Measurements from ENCODE around the gene ST3GAL4.
"Not testable (repeated sequence)": the region's sequence is repeated elsewhere in the genome, so short reads cannot be mapped to it uniquely, and the experiment has no call there.

The ST3GAL4 gene

DNA sequence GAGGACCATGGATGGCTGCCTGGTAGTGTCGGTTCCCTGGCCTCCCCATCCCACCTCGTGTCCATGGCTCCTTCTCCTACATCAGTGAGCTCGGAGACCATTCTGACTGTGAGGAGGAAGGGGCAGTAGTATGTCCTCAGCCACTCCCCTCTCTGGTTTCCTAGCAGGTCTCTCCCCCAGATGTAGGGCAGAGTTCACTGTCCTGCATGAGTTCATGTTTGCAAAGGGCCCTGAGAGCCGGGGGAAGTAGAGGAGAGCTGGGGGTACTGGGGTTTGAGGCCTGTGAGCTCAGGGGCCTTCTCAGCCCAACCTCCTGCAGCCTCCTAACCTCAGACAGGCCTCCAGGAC, 18.4 kb upstream of the ST3GAL4 start:
- H3K27ac Mint-ChIP-seq: no peak overlapping the region
- H3K9me3 Mint-ChIP-seq: no peaks in the 10 kb centered on the region
- no peak overlapping the region for H3K4me3 Mint-ChIP-seq
- no peak for ATAC-seq
- peaks cover 19% of the 10 kb centered on the region for H3K4me1 Mint-ChIP-seq
- DNase-seq: no peak
- no peaks in the 10 kb centered on the region for H3K27me3 Mint-ChIP-seq
- peaks cover 14% of the 10 kb centered on the region for H3K36me3 Mint-ChIP-seq (ENCODE audit: low read depth)

DNA sequence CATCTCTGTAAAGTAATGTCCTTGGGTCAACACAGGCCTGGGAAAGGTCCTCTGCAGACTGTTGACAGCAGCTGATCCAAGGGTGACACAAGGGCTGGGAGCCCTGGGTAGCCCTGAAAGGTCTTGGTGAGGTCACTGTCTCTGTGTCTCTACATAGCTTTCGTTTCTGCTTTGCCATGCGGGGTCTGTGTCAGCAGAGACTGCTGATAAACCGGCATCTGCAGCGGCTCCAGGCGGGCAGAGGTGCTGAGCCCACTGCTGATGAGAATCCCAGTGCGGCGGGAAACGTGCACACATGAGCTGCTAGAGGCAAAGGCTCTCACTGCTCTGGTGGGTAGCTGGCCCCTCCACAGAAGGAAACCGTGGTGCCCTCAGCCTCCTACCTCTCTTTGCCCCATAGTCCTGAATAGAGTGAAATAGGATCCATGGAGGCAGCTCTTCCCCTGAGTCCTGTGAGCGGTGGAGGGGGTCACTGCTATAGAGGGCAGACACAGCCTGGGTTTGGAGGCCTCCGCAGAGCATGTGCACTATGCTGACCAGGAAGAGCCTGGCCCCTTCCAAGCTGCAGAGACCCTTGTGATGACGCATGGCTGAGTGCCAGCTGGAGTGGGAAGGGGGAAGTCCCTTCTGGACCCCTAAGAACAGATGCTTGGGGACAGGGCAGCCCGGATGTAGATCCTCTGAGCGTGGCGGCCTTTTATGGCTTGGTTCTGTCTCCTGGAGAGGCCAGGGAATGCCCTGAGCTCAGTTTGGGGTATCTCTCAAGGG, 17.8 kb upstream of the ST3GAL4 start:
- H3K4me3 Mint-ChIP-seq: no peak overlapping the region
- peaks cover 19% of the 10 kb centered on the region for H3K4me1 Mint-ChIP-seq
- no peaks in the 10 kb centered on the region for H3K9me3 Mint-ChIP-seq
- peaks cover 13% of the 10 kb centered on the region for H3K36me3 Mint-ChIP-seq (ENCODE audit: low read depth)
- no peak for DNase-seq
- ATAC-seq: no peak
- no peaks in the 10 kb centered on the region for H3K27me3 Mint-ChIP-seq
- no peak overlapping the region for H3K27ac Mint-ChIP-seq

DNA sequence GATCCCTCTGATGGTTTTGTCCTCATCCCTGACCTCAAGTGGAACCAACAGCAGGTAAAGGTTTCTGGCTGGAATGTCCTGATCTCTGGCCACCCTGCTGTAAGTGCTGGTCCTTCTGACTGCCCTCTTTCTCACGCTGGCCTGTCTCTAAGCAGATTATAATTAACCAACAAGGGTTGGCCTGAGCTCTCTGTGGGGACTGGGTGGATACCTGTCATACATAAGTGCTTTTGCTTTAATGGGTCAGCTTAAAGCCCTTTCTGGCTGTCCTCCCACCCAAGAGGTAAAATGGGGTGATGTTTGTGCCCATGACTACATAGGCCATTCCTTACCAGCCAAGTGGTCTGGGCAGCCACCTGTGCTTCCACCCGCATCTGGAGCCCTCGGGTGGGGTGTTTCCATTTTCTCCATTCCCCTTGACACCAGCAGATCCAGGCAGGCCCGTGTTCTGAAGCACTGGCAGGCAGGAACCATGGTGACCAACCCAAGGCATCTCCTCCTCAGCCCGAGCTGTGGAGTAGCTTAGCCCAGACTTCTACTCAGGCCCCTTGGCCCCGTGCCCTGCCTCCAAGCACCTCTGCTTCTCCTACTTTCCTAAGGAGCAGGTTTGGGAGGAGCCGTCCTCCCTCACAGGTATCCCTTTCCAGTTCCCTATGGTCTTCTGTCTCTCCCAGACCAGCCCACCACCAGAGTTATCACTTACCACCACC, 17.0 kb upstream of the ST3GAL4 start:
- H3K36me3 Mint-ChIP-seq (ENCODE audit: low read depth): peaks cover 14% of the 10 kb centered on the region

DNA sequence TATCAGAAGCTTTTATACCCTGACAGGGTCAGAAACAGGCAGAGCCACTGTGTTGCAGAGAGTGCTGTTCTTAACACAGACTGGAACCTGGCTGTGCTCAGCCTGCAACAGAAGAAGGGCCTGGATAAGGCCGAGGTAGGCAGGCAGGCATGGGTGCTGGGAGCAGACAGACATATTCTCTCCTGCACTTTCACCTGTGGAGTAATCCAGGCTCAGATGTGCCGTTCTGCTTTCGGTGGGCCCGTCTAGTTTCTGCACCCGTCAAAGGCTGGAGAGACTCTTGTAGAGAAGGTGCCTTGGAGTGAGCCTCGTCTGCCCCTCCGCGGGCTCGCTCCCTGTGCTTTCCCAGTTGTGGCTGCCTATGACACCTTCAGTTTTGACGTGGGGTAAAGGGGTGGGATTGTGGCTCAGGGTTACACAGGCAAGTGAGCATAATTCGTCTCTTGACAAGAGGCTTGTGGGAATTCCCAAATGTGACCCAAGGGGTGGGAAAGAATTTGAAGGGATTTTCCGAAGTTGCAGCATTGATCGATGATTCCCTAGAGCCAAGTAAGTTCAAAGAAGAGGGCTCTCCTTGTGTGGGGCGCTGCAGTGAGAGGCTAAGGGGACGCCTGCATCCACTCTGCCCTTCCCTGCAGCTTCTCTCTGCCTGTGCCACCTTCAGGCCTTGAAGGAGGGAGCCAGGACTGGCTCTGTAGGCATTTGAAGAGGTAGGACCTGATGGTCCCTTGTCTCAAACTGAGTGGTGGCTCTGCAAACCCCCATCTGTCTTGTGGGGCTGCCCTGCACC, 16.2 kb upstream of the ST3GAL4 start:
- ATAC-seq (no peak), DNase-seq (no peak)
- H3K4me3 Mint-ChIP-seq: no peak overlapping the region
- H3K27me3 Mint-ChIP-seq: no peaks in the 10 kb centered on the region
- no peak overlapping the region for H3K27ac Mint-ChIP-seq
- H3K9me3 Mint-ChIP-seq: no peaks in the 10 kb centered on the region
- H3K4me1 Mint-ChIP-seq: peaks cover 18% of the 10 kb centered on the region
- peaks cover 16% of the 10 kb centered on the region for H3K36me3 Mint-ChIP-seq (ENCODE audit: low read depth)

More for the DNA sequence above, 17.0 kb upstream of the ST3GAL4 start:
- Mint-ChIP-seq H3K9me3 (no peaks in the 10 kb centered on the region), H3K4me1 (peaks cover 18% of the 10 kb centered on the region), H3K27me3 (no peaks in the 10 kb centered on the region), H3K27ac (no peak overlapping the region), H3K4me3 (no peak overlapping the region)
- no peak for ATAC-seq
- no peak for DNase-seq

DNA sequence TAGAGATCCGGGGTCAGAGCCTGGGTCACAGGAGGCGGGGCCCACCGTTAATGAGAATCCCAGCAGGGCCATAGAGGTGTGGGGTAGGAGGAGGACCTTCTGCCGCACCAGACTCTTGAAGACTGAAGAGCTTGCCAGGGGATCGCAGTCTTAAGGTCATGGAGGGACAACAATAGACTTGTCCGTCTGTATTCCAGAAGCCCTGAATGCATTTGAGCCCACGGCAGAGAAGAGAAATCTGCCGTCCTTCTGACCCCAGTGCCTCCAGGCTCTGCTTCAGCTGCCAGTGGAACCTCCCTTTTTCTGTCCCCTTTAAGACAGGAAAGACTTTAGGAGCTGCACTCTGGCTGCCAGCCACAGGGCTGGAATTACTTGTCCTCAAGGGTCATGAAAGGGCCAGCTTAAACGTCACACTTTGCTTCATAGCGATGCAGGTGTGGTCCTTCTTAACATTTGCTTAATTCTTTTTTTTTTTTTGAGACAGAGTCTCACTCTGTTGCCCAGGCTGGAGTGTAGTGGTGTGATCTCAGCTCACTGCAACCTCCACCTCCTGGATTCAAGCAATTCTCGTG, 15.5 kb upstream of the ST3GAL4 start:
- Mint-ChIP-seq H3K4me1 (peaks cover 18% of the 10 kb centered on the region), H3K9me3 (no peaks in the 10 kb centered on the region), H3K27ac (no peak overlapping the region), H3K27me3 (no peaks in the 10 kb centered on the region), H3K36me3 (ENCODE audit: low read depth) (peaks cover 17% of the 10 kb centered on the region), H3K4me3 (no peak overlapping the region)
- DNase-seq (no peak), ATAC-seq (no peak)

DNA sequence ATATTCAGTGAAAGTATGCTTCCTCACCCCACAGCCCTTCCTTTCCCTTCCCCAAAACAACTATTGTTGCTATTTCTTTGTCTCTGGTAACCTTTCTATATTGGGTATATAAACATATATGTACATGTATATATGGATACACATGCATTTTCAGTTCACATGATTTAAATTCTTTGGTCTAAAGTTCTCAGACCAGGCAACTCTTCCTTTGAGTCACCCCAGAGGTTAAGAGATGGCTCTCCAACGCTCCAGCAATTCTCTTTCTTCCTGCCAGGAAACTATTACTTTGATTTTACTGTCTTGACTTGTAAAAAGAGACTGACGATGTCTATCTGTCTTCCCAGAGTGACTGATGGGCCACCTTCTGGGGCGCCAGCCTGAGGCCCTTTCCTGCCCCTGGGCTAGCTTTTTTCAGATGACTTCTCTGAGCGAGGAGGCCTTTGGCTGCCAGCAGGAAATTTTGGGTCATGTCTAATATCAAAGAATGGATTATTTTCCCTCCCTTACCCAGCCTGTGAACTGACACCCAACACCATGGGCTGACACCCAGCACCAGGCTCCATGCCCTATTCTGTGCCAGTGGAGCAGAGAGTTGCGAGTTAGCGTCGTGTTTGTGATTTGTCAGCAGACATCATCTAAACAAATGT, 14.4 kb upstream of the ST3GAL4 start:
- Mint-ChIP-seq H3K27ac (peak overlapping the region; percentile 54), H3K4me3 (no peak overlapping the region), H3K4me1 (peaks cover 21% of the 10 kb centered on the region), H3K36me3 (ENCODE audit: low read depth) (peaks cover 15% of the 10 kb centered on the region), H3K27me3 (no peaks in the 10 kb centered on the region), H3K9me3 (no peaks in the 10 kb centered on the region)
- ATAC-seq (no peak), DNase-seq (no peak)

DNA sequence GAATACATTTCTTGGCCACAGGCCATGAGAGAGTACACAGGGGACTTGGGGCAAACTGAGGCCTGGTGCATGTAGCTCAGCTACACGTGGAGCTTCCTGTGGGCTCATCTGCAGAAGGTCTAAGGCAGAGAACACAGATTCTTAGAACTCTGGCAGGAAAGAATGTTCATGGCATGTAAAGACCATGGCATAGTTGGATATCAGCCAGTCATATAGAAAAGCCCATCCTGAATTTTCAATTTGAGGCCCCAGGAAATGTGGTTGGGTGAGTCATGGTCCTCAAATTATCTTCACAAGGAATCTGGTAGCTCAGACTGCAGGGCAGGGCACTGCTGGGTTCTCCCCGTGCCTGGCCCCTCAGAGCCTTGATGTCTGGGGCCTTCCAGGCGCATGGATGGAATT, 13.7 kb upstream of the ST3GAL4 start:
- ATAC-seq (no peak), DNase-seq (no peak)
- H3K36me3 Mint-ChIP-seq (ENCODE audit: low read depth): peaks cover 13% of the 10 kb centered on the region
- H3K4me3 Mint-ChIP-seq: no peak overlapping the region
- peak overlapping the region; percentile 36 for H3K27ac Mint-ChIP-seq
- H3K9me3 Mint-ChIP-seq: no peaks in the 10 kb centered on the region
- H3K27me3 Mint-ChIP-seq: no peaks in the 10 kb centered on the region
- peaks cover 21% of the 10 kb centered on the region for H3K4me1 Mint-ChIP-seq

DNA sequence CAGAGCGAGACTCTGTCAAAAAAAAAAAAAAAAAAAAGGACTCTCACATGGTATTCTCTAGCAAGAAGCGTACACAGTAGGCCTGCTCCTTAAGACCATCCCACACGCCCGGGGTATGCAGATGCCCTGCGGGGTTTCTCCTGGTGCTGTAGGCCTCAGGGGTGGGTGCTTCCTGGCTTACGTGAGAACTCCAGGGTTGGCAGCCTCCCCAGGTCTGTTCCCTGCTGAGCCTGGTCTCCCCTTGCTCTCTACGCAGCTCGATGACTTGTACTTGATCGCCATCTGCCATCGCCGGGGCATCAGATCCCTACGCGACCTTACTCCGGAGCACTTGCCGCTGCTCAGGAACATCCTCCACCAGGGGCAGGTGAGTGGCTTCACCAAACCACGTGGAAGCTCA, 12.4 kb upstream of the ST3GAL4 start:
- ATAC-seq: no peak
- Mint-ChIP-seq H3K27ac (no peak overlapping the region), H3K27me3 (no peaks in the 10 kb centered on the region), H3K9me3 (no peaks in the 10 kb centered on the region), H3K4me1 (peaks cover 21% of the 10 kb centered on the region), H3K4me3 (no peak overlapping the region), H3K36me3 (ENCODE audit: low read depth) (peaks cover 13% of the 10 kb centered on the region)
- no peak for DNase-seq

DNA sequence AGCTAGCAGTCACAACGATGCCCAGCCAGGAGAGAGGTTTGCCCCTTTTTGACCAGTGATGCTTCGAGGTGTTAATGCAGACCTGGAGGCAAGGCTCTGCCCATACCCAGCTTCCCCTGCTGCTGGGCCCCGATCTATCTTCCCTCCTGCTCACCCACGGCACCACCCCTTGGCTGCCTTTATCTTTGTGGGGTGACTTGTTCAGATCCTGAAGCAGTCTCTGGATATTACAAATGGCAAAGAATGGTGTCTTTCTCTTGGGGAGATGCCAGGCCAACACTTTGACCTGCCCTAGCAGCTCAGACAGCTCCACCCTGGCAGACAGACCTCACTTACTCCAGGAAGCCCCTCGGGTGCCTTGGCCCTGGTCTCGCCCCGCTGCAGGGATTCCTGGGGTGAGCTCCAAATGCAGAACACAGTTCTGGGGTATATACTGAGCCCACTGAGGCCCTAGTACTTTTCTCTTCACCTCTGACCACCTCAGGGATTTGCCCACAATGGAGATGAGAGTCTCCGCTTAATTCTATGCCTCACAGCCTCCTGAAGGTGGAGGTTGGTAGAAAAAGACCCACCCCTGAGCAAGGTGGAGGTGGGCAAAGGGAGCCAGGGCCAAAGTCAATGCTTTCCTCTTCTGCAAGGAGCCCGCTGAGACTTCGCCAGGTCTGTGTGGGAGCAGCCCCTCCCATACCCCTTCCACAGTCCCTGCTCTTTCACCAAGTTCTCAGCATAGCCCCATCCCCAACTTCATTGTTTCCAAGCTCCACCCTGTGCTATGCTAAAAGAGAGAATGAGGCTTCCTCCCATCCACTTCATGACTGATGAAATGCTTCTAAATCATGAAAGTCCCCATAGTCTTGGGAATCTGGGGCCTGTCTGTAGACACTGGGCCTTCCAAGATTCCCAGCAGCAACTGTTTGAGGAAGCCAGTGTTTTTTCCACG, 11.1 kb upstream of the ST3GAL4 start:
- Mint-ChIP-seq H3K4me1 (peaks cover 30% of the 10 kb centered on the region), H3K27ac (no peak overlapping the region), H3K4me3 (no peak overlapping the region), H3K36me3 (ENCODE audit: low read depth) (peaks cover 11% of the 10 kb centered on the region), H3K9me3 (no peaks in the 10 kb centered on the region), H3K27me3 (no peaks in the 10 kb centered on the region)
- DNase-seq: no peak
- no peak for ATAC-seq

DNA sequence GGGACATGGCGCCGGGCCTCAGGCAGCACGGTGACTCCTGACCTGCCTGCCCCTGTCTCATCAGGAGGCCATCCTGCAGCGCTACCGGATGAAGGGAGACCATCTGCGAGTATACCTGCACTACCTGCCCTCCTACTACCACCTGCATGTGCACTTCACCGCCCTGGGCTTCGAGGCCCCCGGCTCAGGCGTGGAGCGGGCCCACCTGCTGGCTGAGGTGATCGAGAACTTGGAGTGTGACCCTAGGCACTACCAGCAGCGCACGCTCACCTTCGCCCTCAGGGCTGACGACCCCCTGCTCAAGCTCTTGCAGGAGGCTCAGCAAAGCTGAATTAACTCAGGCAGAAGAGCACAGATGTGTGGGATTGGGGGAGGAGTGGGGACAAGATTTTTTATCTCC, 10.2 kb upstream of the ST3GAL4 start:
- H3K36me3 Mint-ChIP-seq (ENCODE audit: low read depth): peaks cover 10% of the 10 kb centered on the region
- H3K4me1 Mint-ChIP-seq: peaks cover 30% of the 10 kb centered on the region
- no peak overlapping the region for H3K27ac Mint-ChIP-seq
- ATAC-seq: no peak
- no peaks in the 10 kb centered on the region for H3K9me3 Mint-ChIP-seq
- DNase-seq: no peak
- no peaks in the 10 kb centered on the region for H3K27me3 Mint-ChIP-seq
- H3K4me3 Mint-ChIP-seq: no peak overlapping the region

DNA sequence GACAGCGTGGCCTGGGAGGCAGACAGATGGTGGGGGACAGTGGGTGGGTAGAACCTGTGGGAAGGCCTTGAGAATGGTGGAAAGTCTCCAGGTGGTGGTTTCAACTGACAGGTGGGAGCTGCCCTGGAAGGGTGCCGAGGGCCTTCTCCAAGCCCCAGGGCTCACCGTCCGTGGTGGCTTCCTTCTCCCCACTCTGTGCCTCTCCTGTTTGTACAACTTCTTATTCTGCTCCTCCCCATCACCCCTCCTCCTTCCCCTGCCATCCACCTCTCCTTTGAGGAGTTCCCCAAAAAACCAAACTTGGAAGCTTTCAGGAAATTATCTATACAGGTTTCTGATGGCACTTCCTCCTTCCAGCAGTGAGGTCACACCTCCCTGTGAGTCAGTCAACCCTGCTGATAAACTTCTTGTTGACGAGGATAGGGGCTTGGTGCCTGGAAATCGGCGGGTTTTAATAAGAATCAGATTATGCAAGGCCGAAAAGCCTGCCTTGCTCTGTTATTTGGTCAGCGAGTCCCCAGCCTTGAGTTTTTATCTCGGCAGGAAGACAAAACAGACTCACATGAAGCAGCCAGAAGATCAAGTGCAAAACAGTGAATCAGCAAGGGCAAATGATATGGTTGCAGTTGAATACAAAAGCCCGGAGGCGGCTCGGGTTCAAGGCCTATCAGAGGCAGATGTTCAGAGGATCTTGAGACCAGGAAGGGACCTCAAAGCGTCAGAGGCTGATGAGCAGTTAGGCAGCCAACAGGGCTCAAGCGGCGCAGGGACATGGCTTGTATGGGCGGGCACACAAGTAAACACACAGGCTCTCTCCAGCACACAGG, 9.5 kb upstream of the ST3GAL4 start:
- peak; percentile 30 for ATAC-seq
- H3K4me3 Mint-ChIP-seq: no peak overlapping the region
- DNase-seq: no peak
- H3K9me3 Mint-ChIP-seq: no peaks in the 10 kb centered on the region
- H3K4me1 Mint-ChIP-seq: peaks cover 35% of the 10 kb centered on the region
- no peaks in the 10 kb centered on the region for H3K27me3 Mint-ChIP-seq
- peak overlapping the region; percentile 12 for H3K27ac Mint-ChIP-seq
- H3K36me3 Mint-ChIP-seq (ENCODE audit: low read depth): peaks cover 10% of the 10 kb centered on the region

DNA sequence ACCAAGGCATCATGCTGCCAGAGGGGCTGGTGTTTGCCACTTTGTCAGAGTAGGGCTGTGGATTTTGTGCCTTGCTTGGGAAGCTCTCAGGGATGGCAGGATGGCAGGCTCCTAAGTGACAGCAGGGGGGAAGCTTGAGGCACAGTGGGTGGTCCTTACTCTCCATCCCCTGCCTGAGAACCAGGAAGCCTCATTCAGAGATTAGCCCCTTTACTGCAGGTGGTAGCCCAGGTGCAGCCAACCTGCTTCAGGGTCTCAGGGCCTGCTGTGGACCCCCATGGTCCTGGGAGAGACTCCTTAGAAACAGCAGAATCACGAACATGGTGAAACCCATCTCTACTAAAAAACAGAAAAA, 8.9 kb upstream of the ST3GAL4 start:
- peaks cover 34% of the 10 kb centered on the region for H3K4me1 Mint-ChIP-seq
- DNase-seq (no peak), ATAC-seq (no peak)
- H3K27ac Mint-ChIP-seq: peak overlapping the region; percentile 12
- no peaks in the 10 kb centered on the region for H3K9me3 Mint-ChIP-seq
- no peaks in the 10 kb centered on the region for H3K27me3 Mint-ChIP-seq
- H3K4me3 Mint-ChIP-seq: no peak overlapping the region
- H3K36me3 Mint-ChIP-seq (ENCODE audit: low read depth): peaks cover 10% of the 10 kb centered on the region

DNA sequence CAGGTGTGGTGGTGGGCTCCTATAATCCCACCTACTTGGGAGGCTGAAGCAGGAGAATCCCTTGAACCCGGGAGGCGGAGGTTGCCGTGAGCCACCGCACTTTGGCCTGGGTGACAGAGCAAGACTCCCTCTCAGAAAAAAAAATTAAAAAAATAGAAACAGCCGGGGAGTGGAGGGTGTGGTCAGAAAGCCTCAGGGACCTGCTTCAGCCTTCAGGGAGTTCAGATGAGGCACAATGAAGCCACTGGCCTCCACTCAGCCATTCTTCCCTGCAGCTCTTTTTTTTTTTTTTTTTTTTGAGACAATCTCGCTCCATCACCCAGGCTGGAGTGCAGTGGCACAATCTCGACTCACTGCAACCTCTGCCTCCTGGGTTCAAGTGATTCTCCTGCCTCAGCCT, 8.5 kb upstream of the ST3GAL4 start:
- H3K9me3 Mint-ChIP-seq; H3K27me3 Mint-ChIP-seq; H3K4me3 Mint-ChIP-seq; DNase-seq; ATAC-seq; H3K36me3 Mint-ChIP-seq (ENCODE audit: low read depth); H3K27ac Mint-ChIP-seq: not testable (repeated sequence)
- peaks cover 30% of the 10 kb centered on the region for H3K4me1 Mint-ChIP-seq

Measured in activated naive CD8-positive, alpha-beta T cell treated with anti-CD3 and anti-CD28 coated beads, Interleukin-2, amount 50 U/mL, for 24 hours (primary cell).